Measurements from ENCODE around the gene GPT2.

DNA sequence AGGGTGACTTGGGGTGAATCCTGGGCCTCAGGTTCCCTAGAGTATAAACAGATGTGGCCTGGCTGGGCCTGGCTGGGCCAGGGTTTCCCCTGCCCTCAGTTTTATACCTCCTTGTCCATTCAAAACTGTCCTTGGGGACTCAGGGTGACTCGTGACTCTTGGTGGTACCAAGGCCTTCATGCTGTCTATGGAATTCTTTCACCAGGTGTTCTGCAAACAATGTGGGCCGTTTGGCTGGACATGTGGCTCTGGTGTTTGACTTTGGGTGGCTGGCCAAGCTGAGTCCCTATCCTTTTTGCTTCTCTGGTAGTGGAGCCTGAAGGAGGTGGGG, 3.3 kb downstream of the GPT2 start:
- TF ChIP-seq POLR2A (IDR thresholded peaks at IDR 0.05; ENCODE audit: low read depth, low read length) (no peak), POLR2AphosphoS5 (IDR thresholded peaks at IDR 0.05; ENCODE audit: low read depth, low read length) (no peak)

All from GM12891 (cell line).